ENCODE results near the gene ZSWIM4. TPM values are rescaled to one million over a fixed set of nuclear protein-coding genes. Genes with fewer than 3 reads are reported as not detected.

ZSWIM4 gene
- total RNA-seq, 4 donors from 2014 or later: 0.26 to 8.4 (median 6.0) TPM

DNA sequence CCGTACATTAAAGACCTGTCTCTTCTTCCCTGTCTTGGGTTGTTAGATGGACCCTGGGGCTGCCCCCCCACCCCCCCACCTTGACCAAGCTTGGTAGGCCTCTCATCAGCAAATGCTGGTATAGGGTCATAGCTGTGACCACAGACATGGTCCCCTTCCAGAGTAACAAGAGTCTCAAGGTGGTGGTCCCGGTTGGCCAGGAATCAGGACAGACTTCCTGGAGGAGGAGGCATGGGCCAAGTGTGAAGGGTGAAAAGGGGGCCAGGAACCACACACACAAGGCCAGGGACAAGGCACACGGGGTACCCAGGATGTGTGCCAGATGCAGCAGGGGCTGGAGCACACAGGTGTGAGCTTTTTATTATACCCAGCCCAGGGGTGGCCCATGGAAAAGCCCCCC is 32.0 kb upstream of the ZSWIM4 start:
- intact Hi-C loops (cut with DNase I; ENCODE audit: low total_unique reads): no loop called here
- Histone ChIP-seq H3K4me1 (peaks cover 0 to 5% of the 10 kb centered on the region in 2 donors), H3K9me3 (no peaks in the 10 kb centered on the region), H3K36me3 (no peaks in the 10 kb centered on the region), H3K27me3 (no peaks in the 10 kb centered on the region), H3K27ac (no peak overlapping the region), H3K4me3 (no peak overlapping the region)
- TF ChIP-seq POLR2A (IDR thresholded peaks at IDR 0.05) (no peak), CTCF (IDR thresholded peaks at IDR 0.05) (no peak)
- no peak for DNase-seq

DNA sequence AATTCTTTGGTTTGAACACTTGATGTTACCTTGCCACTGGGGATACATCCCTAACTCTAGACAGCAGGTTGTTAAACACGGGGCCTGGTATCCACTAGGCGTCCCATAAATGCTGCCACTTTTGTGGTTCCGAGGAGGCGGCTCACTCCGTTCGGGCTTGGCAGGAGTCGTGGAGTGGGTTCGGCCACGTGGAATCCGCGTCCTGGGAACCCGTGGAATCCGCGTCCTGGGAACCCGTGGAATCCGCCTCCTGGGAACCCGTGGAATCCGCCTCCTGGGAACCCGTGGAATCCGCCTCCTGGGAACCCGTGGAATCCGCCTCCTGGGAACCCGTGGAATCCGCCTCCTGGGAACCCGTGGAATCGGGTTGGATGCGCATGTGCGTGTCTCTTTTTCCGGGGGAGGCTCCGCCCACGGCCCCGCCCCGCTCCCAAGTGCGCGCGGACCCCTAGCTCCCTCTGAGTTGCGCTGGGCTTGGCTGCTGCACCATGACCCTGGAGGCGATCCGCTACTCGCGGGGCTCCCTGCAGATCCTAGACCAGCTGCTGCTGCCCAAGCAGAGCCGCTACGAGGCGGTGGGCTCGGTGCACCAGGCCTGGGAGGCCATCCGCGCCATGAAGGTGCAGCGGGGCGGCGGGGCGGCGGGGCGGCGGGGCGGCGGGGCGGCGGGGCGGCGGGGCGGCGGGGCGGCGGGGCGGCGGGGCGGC is 31.0 kb upstream of the ZSWIM4 start, which contains the start of gene MRI1:
Gene MRI1, plus strand, starts transcription at position 422 of the 707 bp plus-strand sequence. Its CDS starts 67 bp downstream, at position 489.
- Histone ChIP-seq H3K9me3 (no peaks in the 10 kb centered on the region), H3K4me1 (peaks cover 0 to 5% of the 10 kb centered on the region in 2 donors), H3K27ac (peak within 1 kb of the TSS; percentile 76 to 80), H3K27me3 (no peaks in the 10 kb centered on the region), H3K4me3 (peak within 1 kb of the TSS; percentile 49 to 82), H3K36me3 (no peaks in the 10 kb centered on the region)
- intact Hi-C loops (cut with DNase I; ENCODE audit: low total_unique reads): no loop called here
- TF ChIP-seq POLR2A (IDR thresholded peaks at IDR 0.05) (peak in 1 of 2 donors; percentile 38), CTCF (IDR thresholded peaks at IDR 0.05) (peak in 1 of 4 experiments; percentile 20)
- peak; percentile 83 to 91 for DNase-seq

DNA sequence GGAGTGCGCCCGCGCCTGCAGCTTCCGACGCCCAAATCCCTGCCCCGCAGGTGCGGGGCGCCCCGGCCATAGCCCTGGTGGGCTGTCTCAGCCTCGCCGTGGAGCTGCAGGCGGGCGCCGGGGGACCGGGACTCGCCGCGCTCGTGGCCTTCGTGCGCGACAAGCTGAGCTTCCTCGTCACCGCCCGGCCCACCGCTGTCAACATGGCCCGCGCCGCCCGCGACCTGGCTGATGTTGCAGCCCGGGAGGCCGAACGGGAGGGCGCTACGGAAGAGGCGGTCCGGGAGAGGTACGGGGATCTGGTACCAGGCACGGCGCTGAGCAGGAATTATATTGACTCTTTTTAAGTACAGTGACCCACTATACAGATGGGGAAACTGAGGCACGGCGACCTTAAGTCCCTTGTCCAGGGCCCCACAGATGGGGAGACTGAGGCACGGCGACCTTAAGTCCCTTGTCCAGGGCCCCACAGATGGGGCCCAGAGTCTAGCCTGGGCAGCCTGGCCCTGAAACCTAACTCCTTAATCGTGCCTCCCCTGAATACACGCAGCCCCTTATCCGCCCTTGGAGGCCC is 30.3 kb upstream of the ZSWIM4 start:
- Histone ChIP-seq H3K4me1 (peaks cover 0 to 5% of the 10 kb centered on the region in 2 donors), H3K27ac (peak overlapping the region; percentile 76 to 80), H3K36me3 (no peaks in the 10 kb centered on the region), H3K9me3 (no peaks in the 10 kb centered on the region), H3K27me3 (no peaks in the 10 kb centered on the region), H3K4me3 (peak overlapping the region; percentile 49 to 82)
- DNase-seq: no peak
- intact Hi-C loops (cut with DNase I; ENCODE audit: low total_unique reads): no loop called here
- TF ChIP-seq CTCF (IDR thresholded peaks at IDR 0.05) (no peak), POLR2A (IDR thresholded peaks at IDR 0.05) (no peak)

DNA sequence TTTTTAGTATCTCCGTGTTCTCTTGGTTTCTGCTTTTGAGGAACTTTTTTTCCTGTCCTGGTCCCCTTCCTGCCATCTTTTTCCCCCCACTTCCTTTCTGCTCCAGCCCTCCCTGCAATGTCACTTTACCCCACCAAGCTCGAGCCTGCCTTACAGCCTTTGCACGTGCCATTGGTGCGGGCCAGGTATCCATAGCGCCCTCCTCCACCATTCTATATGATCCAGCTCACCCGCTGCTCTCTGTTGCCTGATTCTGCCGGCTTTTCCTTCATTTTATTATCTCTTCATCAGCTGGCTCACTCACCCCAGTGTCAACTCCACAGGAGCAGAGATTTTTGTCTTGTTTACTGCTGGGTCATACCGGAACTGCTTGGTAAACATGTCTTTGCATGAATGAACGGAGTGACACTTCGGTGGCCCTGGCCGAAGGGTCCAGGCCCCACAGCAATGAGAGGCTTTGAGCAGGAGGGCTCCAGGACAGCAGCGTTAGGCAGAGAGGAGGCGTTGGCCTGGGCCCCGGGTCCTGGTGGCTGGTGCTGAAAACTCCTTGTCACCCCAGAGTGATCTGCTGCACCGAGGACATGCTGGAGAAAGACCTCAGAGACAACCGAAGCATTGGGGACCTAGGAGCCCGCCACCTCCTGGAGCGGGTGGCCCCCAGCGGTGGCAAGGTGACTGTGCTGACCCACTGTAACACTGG is 29.7 kb upstream of the ZSWIM4 start:
- H3K36me3 ChIP-seq: no peaks in the 10 kb centered on the region
- H3K27ac ChIP-seq: peak overlapping the region; percentile 76 to 80
- peaks cover 0 to 5% of the 10 kb centered on the region in 2 donors for H3K4me1 ChIP-seq
- no peaks in the 10 kb centered on the region for H3K9me3 ChIP-seq
- H3K4me3 ChIP-seq: peak overlapping the region; percentile 49 to 82
- DNase-seq: no peak
- no peak for TF ChIP-seq POLR2A (IDR thresholded peaks at IDR 0.05)
- no peak for TF ChIP-seq CTCF (IDR thresholded peaks at IDR 0.05)
- no peaks in the 10 kb centered on the region for H3K27me3 ChIP-seq
- intact Hi-C loops (cut with DNase I; ENCODE audit: low total_unique reads): no loop called here

DNA sequence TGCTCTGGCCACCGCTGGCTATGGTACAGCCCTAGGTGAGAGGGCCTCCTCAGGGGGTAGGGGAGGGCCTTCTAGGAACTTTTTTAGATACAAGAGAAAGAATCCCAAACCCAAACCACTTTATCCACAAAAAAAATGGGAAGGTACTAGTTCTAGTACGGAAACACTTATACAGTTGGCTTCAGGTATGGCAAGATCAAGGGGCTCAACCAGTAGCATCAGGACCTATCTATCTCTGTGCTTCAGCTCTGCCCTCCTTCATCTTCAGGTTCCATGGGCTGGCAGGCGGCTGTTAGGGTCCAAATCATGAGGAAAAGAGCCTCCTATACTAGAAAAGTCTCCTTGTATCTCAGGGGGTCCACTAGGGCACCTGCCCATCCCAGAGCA is 29.2 kb upstream of the ZSWIM4 start:
- Histone ChIP-seq H3K27ac (no peak overlapping the region), H3K36me3 (no peaks in the 10 kb centered on the region), H3K27me3 (no peaks in the 10 kb centered on the region), H3K4me3 (no peak overlapping the region), H3K9me3 (no peaks in the 10 kb centered on the region), H3K4me1 (peaks cover 0 to 5% of the 10 kb centered on the region in 2 donors)
- no peak for TF ChIP-seq POLR2A (IDR thresholded peaks at IDR 0.05)
- TF ChIP-seq CTCF (IDR thresholded peaks at IDR 0.05): no peak
- intact Hi-C loops (cut with DNase I; ENCODE audit: low total_unique reads): no loop called here
- DNase-seq: no peak
